Skeletal muscle satellite cell (primary cell): ENCODE results near the gene INO80B.
A peak's percentile ranks its signal among the peaks of the same experiment; 100 is the strongest.
"Not testable (repeated sequence)": the region's sequence is repeated elsewhere in the genome, so short reads cannot be mapped to it uniquely, and the experiment has no call there.

Source experiments
- H3K27me3 ChIP-seq: 2 replicates; pipeline ENCODE4 v1.7.0; 2013; ENCODE audit warnings: low read length; ENCODE audit not compliant: control insufficient read depth, insufficient read depth
- H3K36me3 ChIP-seq: 2 replicates; pipeline ENCODE4 v1.7.0; 2013; ENCODE audit warnings: mild to moderate bottlenecking, control low read depth, low read length; ENCODE audit not compliant: insufficient read depth
- H3K4me1 ChIP-seq: 2 replicates; pipeline ENCODE4 v1.7.0; 2013; ENCODE audit warnings: low read length; ENCODE audit not compliant: control insufficient read depth, insufficient read depth
- H3K4me2 ChIP-seq: 2 replicates; pipeline ENCODE4 v1.7.0; 2013; ENCODE audit warnings: mild to moderate bottlenecking, low read length
- H3K4me3 ChIP-seq: 2 replicates; pipeline ENCODE4 v1.7.0; 2013; ENCODE audit warnings: low read length
- H3K9ac ChIP-seq: 2 replicates; pipeline ENCODE4 v1.7.0; 2013; ENCODE audit warnings: mild to moderate bottlenecking, low read depth, low read length, moderate library complexity
- H3K9me3 ChIP-seq: replicated peaks from 2 replicates; pipeline ENCODE4 v1.7.0; 2013; ENCODE audit warnings: mild to moderate bottlenecking, control low read depth, low read length

INO80B gene

DNA sequence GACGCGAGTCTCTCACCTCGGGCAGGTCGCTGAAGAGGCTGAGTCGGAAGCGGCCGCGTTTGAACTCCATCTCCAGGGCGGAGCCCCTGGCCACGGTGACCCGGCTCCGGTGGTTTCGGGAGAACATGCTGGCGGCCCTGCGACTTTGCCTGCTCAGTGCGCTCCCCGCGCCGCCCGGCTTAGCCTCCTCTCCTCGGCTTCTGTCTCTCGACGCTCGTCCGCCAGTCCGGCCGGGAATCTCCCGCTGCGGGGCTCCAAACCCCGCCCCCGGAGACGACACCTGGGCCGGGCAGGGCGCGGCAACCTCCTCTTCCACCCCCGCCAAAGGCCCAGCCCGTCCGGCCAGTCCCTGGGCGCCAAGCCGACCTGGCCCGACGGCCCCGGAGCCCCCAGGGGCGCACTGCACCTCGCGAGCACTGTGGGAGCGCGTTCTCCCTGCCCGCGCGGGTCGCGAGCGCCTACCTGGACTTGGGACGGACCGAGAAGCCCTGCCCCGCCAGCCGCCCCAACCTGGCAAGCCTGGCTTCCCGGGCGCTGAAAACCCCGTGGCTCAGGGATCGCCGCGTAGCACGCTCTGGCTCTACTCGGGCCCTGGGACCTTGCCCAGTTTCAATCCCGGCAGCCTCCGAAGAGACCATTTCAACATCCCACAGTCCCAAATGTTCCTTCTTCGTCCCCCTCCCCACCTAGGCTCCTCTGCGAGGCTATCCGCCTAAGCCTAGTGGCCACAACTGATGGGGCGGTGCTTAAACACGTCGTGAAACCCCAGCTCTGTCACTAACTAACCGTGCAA lies 13.0 kb upstream of the INO80B start, which contains the start of gene RTKN:
TSS of gene RTKN (minus strand) at position 248 of the 793 bp plus-strand sequence. CDS start at position 127, 121 bp downstream.
- Histone ChIP-seq H3K9ac (peak within 1 kb of the TSS; percentile 84), H3K27me3 (peaks cover 19% of the 10 kb centered on the region), H3K4me3 (peak within 1 kb of the TSS; percentile 74), H3K36me3 (no peaks in the 10 kb centered on the region), H3K4me2 (peak within 1 kb of the TSS; percentile 97), H3K9me3 (no peaks in the 10 kb centered on the region), H3K4me1 (peaks cover 52% of the 10 kb centered on the region)

DNA sequence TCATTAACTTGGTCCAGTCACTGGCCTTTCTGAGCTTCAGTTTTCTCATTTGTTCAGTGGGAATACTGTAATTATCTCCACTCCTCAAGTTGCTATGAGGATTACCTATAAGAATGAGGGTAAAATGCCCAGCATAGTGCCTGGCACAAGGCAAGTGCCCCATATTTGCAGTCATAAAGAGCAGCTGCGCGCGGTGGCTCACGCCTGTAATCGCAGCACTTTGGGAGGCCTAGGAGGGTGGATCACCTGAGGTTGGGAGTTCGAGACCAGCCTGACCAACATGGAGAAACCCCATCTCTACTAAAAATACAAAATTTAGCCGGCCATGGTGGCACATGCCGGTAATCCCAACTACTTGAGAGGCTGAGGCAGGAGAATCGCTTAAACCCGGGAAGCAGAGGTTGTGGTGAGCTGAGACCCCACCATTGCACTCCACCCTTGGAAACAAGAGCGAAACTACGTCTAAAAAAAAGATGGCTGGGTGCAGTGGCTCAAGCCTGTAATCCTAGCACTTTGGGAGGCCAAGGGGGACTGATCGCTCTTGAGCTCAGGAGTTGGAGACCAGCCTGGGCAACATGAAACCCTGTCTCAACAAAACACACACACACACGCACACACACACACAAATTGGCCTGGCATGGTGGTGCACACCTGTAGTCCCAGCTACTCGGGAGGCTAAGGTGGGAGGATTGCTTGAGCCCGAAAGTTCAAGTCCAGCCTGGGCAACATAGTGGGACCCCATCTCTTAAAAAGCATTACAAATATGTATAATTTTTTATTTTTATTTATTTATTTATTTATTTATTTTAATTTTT lies 12.2 kb upstream of the INO80B start:
- not testable (repeated sequence) for H3K9me3 ChIP-seq, H3K9ac ChIP-seq, H3K36me3 ChIP-seq, H3K4me3 ChIP-seq
- Histone ChIP-seq H3K27me3 (peaks cover 19% of the 10 kb centered on the region), H3K4me1 (peaks cover 45% of the 10 kb centered on the region), H3K4me2 (peak overlapping the region; percentile 43)

DNA sequence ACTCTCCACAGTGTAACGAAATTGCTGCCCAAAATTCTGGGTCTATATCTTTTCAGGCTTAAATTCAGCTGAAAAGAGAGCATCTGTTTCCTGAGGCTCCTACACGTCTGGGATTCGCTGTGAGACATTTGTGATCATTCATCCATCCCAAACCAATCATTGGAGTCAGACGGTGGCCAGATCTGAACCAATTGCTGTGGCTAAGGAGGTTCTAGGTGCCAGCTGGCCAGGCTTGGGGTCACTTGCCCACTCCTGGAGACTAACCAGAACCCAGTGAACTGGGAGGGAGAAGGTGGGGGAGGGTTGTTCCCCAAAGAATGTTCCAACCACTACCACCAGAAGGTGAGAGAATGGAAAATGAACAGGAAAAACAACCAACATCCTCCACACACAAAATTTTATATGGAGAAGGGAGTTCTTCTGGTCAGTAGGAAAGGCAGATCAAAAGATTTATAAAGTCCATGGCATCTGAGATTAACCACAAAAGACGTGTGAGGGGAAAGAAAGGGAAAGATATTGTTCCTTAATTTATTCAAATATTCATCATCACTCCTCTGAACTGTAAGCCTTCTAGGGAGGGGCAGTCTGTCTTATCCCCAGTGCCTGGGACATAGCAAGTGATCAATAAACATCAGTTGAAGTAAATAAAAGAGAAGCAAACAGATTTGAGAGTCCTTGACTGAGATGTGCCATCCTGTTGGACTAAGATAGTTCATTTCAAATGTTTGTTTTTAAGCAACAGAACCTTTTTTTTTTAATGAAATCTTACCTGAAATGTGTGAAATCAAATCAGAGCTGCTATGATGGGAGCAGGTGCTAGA lies 10.2 kb upstream of the INO80B start:
- Histone ChIP-seq H3K36me3 (no peaks in the 10 kb centered on the region), H3K9ac (no peak overlapping the region), H3K4me1 (peaks cover 25% of the 10 kb centered on the region), H3K4me2 (peak overlapping the region; percentile 50), H3K27me3 (peaks cover 19% of the 10 kb centered on the region), H3K9me3 (no peaks in the 10 kb centered on the region), H3K4me3 (no peak overlapping the region)

- no peaks in the 10 kb centered on the region for H3K36me3 ChIP-seq
- H3K9me3 ChIP-seq: no peaks in the 10 kb centered on the region
- H3K4me2 ChIP-seq: no peak overlapping the region
- peaks cover 10% of the 10 kb centered on the region for H3K4me1 ChIP-seq
- no peak overlapping the region for H3K4me3 ChIP-seq
- H3K9ac ChIP-seq: no peak overlapping the region
- peaks cover 8% of the 10 kb centered on the region for H3K27me3 ChIP-seq
Observed at GRCh38 chr2:74447230-74447999, 7.5 kb upstream of the INO80B start.

- Histone ChIP-seq H3K27me3 (peaks cover 8% of the 10 kb centered on the region), H3K9ac (no peak overlapping the region), H3K4me3 (no peak overlapping the region), H3K9me3 (no peaks in the 10 kb centered on the region), H3K4me1 (peaks cover 9% of the 10 kb centered on the region), H3K4me2 (no peak overlapping the region), H3K36me3 (no peaks in the 10 kb centered on the region)
Observed at GRCh38 chr2:74448771-74449170, 6.1 kb upstream of the INO80B start.

GRCh38 chr2:74450570-74451190 lies 4.2 kb upstream of the INO80B start:
- no peak overlapping the region for H3K9ac ChIP-seq
- H3K4me2 ChIP-seq: no peak overlapping the region
- peaks cover 9% of the 10 kb centered on the region for H3K4me1 ChIP-seq
- H3K36me3 ChIP-seq: no peaks in the 10 kb centered on the region
- H3K4me3 ChIP-seq: no peak overlapping the region
- no peaks in the 10 kb centered on the region for H3K9me3 ChIP-seq
- no peaks in the 10 kb centered on the region for H3K27me3 ChIP-seq

GRCh38 chr2:74457129-74457548 lies 2.3 kb downstream of the INO80B start:
- Histone ChIP-seq H3K4me2 (peak overlapping the region; percentile 81), H3K9me3 (no peaks in the 10 kb centered on the region), H3K36me3 (peaks cover 16% of the 10 kb centered on the region), H3K4me1 (peaks cover 25% of the 10 kb centered on the region), H3K27me3 (no peaks in the 10 kb centered on the region), H3K4me3 (peak overlapping the region; percentile 67), H3K9ac (peak overlapping the region; percentile 68)

- Histone ChIP-seq H3K27me3 (no peaks in the 10 kb centered on the region), H3K36me3 (peaks cover 21% of the 10 kb centered on the region), H3K4me1 (peaks cover 25% of the 10 kb centered on the region), H3K4me2 (peak overlapping the region; percentile 81), H3K9me3 (no peaks in the 10 kb centered on the region), H3K4me3 (peak overlapping the region; percentile 67), H3K9ac (peak overlapping the region; percentile 77)
Observed at GRCh38 chr2:74457549-74458131, 2.8 kb downstream of the INO80B start.

DNA sequence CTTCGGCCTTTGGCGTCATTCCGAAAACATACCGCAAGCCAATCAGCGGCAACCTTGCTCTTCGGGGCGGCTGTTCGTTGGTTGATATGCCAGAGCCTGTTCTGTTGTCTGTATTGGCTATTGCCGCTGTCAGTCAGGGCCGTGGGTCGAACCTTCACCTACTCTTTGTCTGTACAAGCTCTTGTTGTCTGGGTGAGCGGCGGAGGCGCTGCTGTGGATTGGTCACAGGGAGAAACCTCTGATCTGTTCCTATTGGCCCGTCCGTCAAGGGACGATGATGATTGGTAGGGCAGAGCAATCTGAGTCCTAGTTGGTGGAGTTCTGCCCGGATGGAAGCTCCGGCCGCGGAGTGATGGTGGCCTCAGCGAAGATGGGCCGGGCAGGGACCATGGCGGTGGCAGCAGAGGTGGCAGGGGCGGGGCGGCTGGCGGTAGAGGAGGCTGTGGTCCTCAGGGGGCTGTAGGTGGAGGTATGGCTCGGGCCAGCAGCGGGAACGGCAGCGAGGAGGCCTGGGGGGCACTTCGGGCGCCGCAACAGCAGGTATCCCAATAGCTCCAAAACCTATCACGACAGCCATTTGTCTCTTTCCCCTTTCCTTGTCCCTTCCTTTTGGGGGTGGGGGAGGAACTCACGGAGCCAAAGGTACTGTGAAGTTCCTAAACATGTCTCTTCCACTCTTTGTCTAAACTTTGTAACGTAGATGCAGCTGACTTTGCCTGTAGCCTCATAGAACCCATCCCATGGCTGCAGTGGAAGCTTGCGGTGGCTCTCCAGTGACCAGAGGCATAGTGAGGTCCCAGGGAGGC lies 3.4 kb downstream of the INO80B start, which contains the start of gene WBP1:
TSS of gene WBP1 (plus strand) at position 307 of the 806 bp plus-strand sequence. CDS start at position 472, 165 bp downstream.
- H3K36me3 ChIP-seq: peaks cover 25% of the 10 kb centered on the region
- no peaks in the 10 kb centered on the region for H3K27me3 ChIP-seq
- H3K4me2 ChIP-seq: peak within 1 kb of the TSS; percentile 93
- H3K4me1 ChIP-seq: peaks cover 25% of the 10 kb centered on the region
- peak within 1 kb of the TSS; percentile 95 for H3K4me3 ChIP-seq
- no peaks in the 10 kb centered on the region for H3K9me3 ChIP-seq
- peak within 1 kb of the TSS; percentile 91 for H3K9ac ChIP-seq
